Osteocyte (in vitro differentiated cells): ENCODE measurements around the gene GGACT. TPM values are rescaled to one million over a fixed set of nuclear protein-coding genes. Genes with fewer than 3 reads are reported as not detected.

Experiments used
- DNase-seq: peaks from one replicate; pipeline ENCODE4 v3.0.0; 2021; ENCODE audit warnings: mixed read lengths; ENCODE audit not compliant: unreplicated experiment; ENCODE audit errors: extremely low spot score
- H3K27ac Mint-ChIP-seq: one replicate; pipeline ENCODE4 v1.8.0; 2021; ENCODE audit warnings: mild to moderate bottlenecking, mixed read lengths; ENCODE audit not compliant: unreplicated experiment
- H3K27me3 Mint-ChIP-seq: one replicate; pipeline ENCODE4 v1.8.0; 2021; ENCODE audit warnings: mixed read lengths; ENCODE audit not compliant: unreplicated experiment
- H3K36me3 Mint-ChIP-seq: one replicate; pipeline ENCODE4 v1.8.0; 2021; ENCODE audit warnings: mixed read lengths; ENCODE audit not compliant: unreplicated experiment
- H3K4me1 Mint-ChIP-seq: one replicate; pipeline ENCODE4 v1.8.0; 2021; ENCODE audit warnings: mixed read lengths; ENCODE audit not compliant: unreplicated experiment
- H3K4me3 Mint-ChIP-seq: one replicate; pipeline ENCODE4 v1.8.0; 2021; ENCODE audit warnings: mild to moderate bottlenecking, moderate library complexity, mixed read lengths; ENCODE audit not compliant: unreplicated experiment
- H3K9me3 Mint-ChIP-seq: one replicate; pipeline ENCODE4 v1.8.0; 2021; ENCODE audit warnings: mixed read lengths; ENCODE audit not compliant: unreplicated experiment
- total RNA-seq: library from RNA; stranded (reverse); gene quantifications from 2 replicates; pipeline ENCODE4 v1.2.1, GENCODE V29; 2021
- TF ChIP-seq, protein P1 (sequence below): fragments of 200-600 bp; sonication (generic); IDR thresholded peaks from 2 replicates; pipeline ENCODE4 v1.5.0; 2021; ENCODE audit warnings: antibody characterized with exemption, mild to moderate bottlenecking, moderate library complexity

Gene GGACT
- total RNA-seq, 1 donor from 2014 or later, result 7.1 TPM

- DNase-seq, result peak; percentile 76
- H3K27ac Mint-ChIP-seq, result no peak overlapping the region
- H3K9me3 Mint-ChIP-seq, result no peaks in the 10 kb centered on the region
- H3K4me3 Mint-ChIP-seq, result no peak overlapping the region
- H3K4me1 Mint-ChIP-seq, result peaks cover 10% of the 10 kb centered on the region
- H3K36me3 Mint-ChIP-seq, result peaks cover 8% of the 10 kb centered on the region
- no peaks in the 10 kb centered on the region for H3K27me3 Mint-ChIP-seq
- TF ChIP-seq, protein P1, sequence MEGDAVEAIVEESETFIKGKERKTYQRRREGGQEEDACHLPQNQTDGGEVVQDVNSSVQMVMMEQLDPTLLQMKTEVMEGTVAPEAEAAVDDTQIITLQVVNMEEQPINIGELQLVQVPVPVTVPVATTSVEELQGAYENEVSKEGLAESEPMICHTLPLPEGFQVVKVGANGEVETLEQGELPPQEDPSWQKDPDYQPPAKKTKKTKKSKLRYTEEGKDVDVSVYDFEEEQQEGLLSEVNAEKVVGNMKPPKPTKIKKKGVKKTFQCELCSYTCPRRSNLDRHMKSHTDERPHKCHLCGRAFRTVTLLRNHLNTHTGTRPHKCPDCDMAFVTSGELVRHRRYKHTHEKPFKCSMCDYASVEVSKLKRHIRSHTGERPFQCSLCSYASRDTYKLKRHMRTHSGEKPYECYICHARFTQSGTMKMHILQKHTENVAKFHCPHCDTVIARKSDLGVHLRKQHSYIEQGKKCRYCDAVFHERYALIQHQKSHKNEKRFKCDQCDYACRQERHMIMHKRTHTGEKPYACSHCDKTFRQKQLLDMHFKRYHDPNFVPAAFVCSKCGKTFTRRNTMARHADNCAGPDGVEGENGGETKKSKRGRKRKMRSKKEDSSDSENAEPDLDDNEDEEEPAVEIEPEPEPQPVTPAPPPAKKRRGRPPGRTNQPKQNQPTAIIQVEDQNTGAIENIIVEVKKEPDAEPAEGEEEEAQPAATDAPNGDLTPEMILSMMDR, result no peak
Measured at GRCh38 chr13:100523981-100524386, 64.6 kb downstream of the GGACT start.

DNA sequence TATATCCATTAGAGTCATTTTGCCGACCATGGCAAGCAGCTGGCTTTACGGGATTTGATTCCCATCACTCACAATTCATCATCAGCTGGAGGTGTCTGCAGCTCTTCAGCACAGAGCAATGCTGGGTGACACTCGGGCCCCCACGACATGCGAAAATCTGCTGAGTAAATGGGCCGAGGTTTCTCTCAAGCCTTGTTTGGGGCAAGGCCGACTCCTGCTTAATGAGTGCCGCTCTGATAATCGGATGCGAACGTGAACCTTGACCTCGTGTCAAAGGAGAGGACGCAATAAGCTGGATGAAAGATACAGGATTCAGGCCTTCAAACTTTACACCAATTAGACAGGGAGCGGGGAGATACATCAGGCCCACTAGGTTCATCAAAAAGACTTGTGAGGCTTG, 65.2 kb downstream of the GGACT start:
- TF ChIP-seq, protein P1, result no peak
- Mint-ChIP-seq H3K4me3 (no peak overlapping the region), H3K27ac (no peak overlapping the region), H3K36me3 (peaks cover 5% of the 10 kb centered on the region), H3K4me1 (peaks cover 10% of the 10 kb centered on the region), H3K27me3 (no peaks in the 10 kb centered on the region), H3K9me3 (no peaks in the 10 kb centered on the region)
- peak; percentile 74 for DNase-seq

- Mint-ChIP-seq H3K36me3 (peaks cover under 1% of the 10 kb centered on the region), H3K9me3 (no peaks in the 10 kb centered on the region), H3K4me1 (peaks cover 13% of the 10 kb centered on the region), H3K27ac (no peak overlapping the region), H3K27me3 (no peaks in the 10 kb centered on the region), H3K4me3 (no peak overlapping the region)
- peak; percentile 32 for DNase-seq
- TF ChIP-seq, protein P1, result no peak
Measured at GRCh38 chr13:100522618-100523309, 65.8 kb downstream of the GGACT start.

DNA sequence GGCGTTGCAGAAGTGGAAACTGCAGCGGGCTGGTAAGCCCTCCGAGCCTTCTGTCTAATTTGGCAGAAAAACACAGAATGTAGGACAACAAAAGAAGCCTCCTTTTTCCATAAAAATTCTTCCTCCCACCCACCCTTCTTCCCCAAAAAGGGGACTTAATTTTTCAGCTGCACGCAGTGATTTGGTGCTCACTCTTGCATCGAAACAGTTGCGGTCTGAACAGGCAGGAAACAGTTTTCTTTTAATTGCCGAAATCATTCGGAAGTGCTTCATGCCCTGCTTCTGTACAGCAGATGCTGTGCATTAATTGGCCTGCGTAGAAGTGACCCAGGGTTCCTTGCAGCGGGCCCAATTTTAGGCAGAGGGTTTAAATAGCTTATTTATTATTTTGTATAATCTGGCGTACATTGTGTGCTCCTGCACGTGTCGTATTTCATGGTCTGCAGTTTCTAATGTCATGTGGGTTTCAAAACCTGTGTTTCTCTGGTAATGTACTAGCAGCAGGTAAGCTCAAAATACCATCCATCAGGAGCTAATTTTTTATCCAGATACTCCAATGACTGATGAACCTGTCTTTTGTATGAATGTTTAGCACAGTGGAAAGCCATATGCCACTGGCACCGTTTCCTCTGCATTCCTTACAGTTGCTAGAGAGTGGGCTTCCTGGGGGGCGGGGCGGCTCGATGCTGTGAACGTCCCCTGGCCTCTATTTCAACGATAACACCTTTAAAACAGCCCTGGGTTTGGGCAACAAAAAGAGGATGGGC, 66.6 kb downstream of the GGACT start:
- no peaks in the 10 kb centered on the region for H3K27me3 Mint-ChIP-seq
- TF ChIP-seq, protein P1, result no peak
- peak; percentile 21 for DNase-seq
- H3K4me1 Mint-ChIP-seq, result peaks cover 14% of the 10 kb centered on the region
- H3K4me3 Mint-ChIP-seq, result no peak overlapping the region
- no peak overlapping the region for H3K27ac Mint-ChIP-seq
- H3K9me3 Mint-ChIP-seq, result no peaks in the 10 kb centered on the region
- no peaks in the 10 kb centered on the region for H3K36me3 Mint-ChIP-seq
